Brain microvascular endothelial cell (primary cell): ENCODE measurements around the gene NEMP1.
A peak's percentile ranks its signal among the peaks of the same experiment; 100 is the strongest.
"Not testable (repeated sequence)": the region's sequence is repeated elsewhere in the genome, so short reads cannot be mapped to it uniquely, and the experiment has no call there.

Experiments
- DNase-seq: peaks from one replicate; pipeline ENCODE4 v3.0.0-alpha.2; 2020
- H3K27ac ChIP-seq: fragments of 250-450 bp; sonication (Bioruptor Pico); 2 replicates; pipeline ENCODE4 v1.5.1; 2020; ENCODE audit warnings: mild to moderate bottlenecking, moderate library complexity
- H3K27me3 ChIP-seq: fragments of 250-450 bp; sonication (Bioruptor Pico); replicated peaks from 2 replicates; pipeline ENCODE4 v1.5.1; 2020; ENCODE audit warnings: mild to moderate bottlenecking
- H3K36me3 ChIP-seq: fragments of 250-450 bp; sonication (Bioruptor Pico); replicated peaks from 2 replicates; pipeline ENCODE4 v1.5.1; 2020; ENCODE audit warnings: mild to moderate bottlenecking
- H3K4me3 ChIP-seq: 2 replicates; pipeline ENCODE4 v1.5.1; 2011; ENCODE audit warnings: low read depth, mild to moderate bottlenecking, control low read depth, low read length, moderate library complexity
- CTCF ChIP-seq: IDR thresholded peaks from 2 replicates; pipeline ENCODE4 v1.5.1; 2011; ENCODE audit warnings: low read depth, mild to moderate bottlenecking, moderate library complexity, low read length, control low read depth, inconsistent platforms; ENCODE audit errors: missing control alignments
- in situ Hi-C: cut with HindIII; loops from 2 replicates; pipeline ENCODE4 v1.10.0; 2017; ENCODE audit warnings: low sequenced_read_pairs, low pct_ligation_motif_present

The NEMP1 gene

GRCh38 chr12:57124261-57124877 lies 45.8 kb upstream of the NEMP1 start:
- DNase-seq = peak; percentile 68
- in situ Hi-C loops = no loop called here
- Histone ChIP-seq H3K36me3 (no peaks in the 10 kb centered on the region), H3K27me3 (no peaks in the 10 kb centered on the region), H3K4me3 (no peak overlapping the region), H3K27ac (no peak overlapping the region)
- peak; percentile 96 for TF ChIP-seq CTCF

GRCh38 chr12:57123813-57124212 lies 45.2 kb upstream of the NEMP1 start:
- in situ Hi-C loops = no loop called here
- no peak for TF ChIP-seq CTCF
- no peak overlapping the region for H3K27ac ChIP-seq

GRCh38 chr12:57120718-57121117 lies 42.1 kb upstream of the NEMP1 start:
- H3K27ac ChIP-seq, DNase-seq, H3K36me3 ChIP-seq, H3K27me3 ChIP-seq, H3K4me3 ChIP-seq, in situ Hi-C loops: not testable (repeated sequence)

More at GRCh38 chr12:57123813-57124212, 45.2 kb upstream of the NEMP1 start:
- no peak for DNase-seq
- Histone ChIP-seq H3K4me3 (no peak overlapping the region), H3K36me3 (no peaks in the 10 kb centered on the region), H3K27me3 (no peaks in the 10 kb centered on the region)

- in situ Hi-C loops = no loop called here
- H3K36me3 ChIP-seq = no peaks in the 10 kb centered on the region
- TF ChIP-seq CTCF = no peak
- H3K27ac ChIP-seq = no peak overlapping the region
- no peak overlapping the region for H3K4me3 ChIP-seq
- DNase-seq = no peak
- no peaks in the 10 kb centered on the region for H3K27me3 ChIP-seq
Measured at GRCh38 chr12:57119294-57120085, 40.9 kb upstream of the NEMP1 start.

- in situ Hi-C loops = no loop called here
- Histone ChIP-seq H3K27ac (no peak overlapping the region), H3K27me3 (no peaks in the 10 kb centered on the region), H3K4me3 (no peak overlapping the region), H3K36me3 (no peaks in the 10 kb centered on the region)
- no peak for DNase-seq
- TF ChIP-seq CTCF = no peak
Measured at GRCh38 chr12:57118711-57119271, 40.2 kb upstream of the NEMP1 start.

GRCh38 chr12:57116580-57117281 lies 38.1 kb upstream of the NEMP1 start:
- no peaks in the 10 kb centered on the region for H3K27me3 ChIP-seq
- no peaks in the 10 kb centered on the region for H3K36me3 ChIP-seq
- in situ Hi-C loops = no loop called here
- no peak for TF ChIP-seq CTCF
- no peak overlapping the region for H3K4me3 ChIP-seq
- H3K27ac ChIP-seq = no peak overlapping the region
- no peak for DNase-seq
